ENCODE data around the gene AP3S2.
"Not testable (repeated sequence)": the region's sequence is repeated elsewhere in the genome, so short reads cannot be mapped to it uniquely, and the experiment has no call there.

Gene AP3S2

GRCh38 chr15:89903015-89903857, 9.4 kb upstream of the AP3S2 start:
- DNase-seq = no peak

- no peak for DNase-seq
These were observed 7.1 kb upstream of the AP3S2 start for GRCh38 chr15:89900849-89901248.

GRCh38 chr15:89899951-89900567, 6.3 kb upstream of the AP3S2 start:
- DNase-seq = no peak

- DNase-seq = no peak
These were observed 5.6 kb upstream of the AP3S2 start for GRCh38 chr15:89899295-89899945.

- DNase-seq = no peak
These were observed 5.0 kb upstream of the AP3S2 start for GRCh38 chr15:89898614-89899294.

- DNase-seq = no peak
These were observed 4.4 kb upstream of the AP3S2 start for GRCh38 chr15:89898146-89898545.

- DNase-seq = no peak
These were observed 767 bp downstream of the AP3S2 start for GRCh38 chr15:89893027-89893426.

- DNase-seq = no peak
These were observed 5.5 kb downstream of the AP3S2 start for GRCh38 chr15:89888214-89888804.

- DNase-seq = no peak
These were observed 8.2 kb downstream of the AP3S2 start for GRCh38 chr15:89885611-89886010.

GRCh38 chr15:89885179-89885578, 8.6 kb downstream of the AP3S2 start:
- DNase-seq = not testable (repeated sequence)

- no peak for DNase-seq
These were observed 10.3 kb downstream of the AP3S2 start for GRCh38 chr15:89883518-89883917.

- no peak for DNase-seq
These were observed 13.1 kb downstream of the AP3S2 start for GRCh38 chr15:89880727-89881126.

- DNase-seq = no peak
These were observed 15.5 kb downstream of the AP3S2 start for GRCh38 chr15:89878323-89878722.

- DNase-seq = no peak
These were observed 16.7 kb downstream of the AP3S2 start for GRCh38 chr15:89877083-89877425.

- DNase-seq = no peak
These were observed 17.3 kb downstream of the AP3S2 start for GRCh38 chr15:89876396-89877082.

GRCh38 chr15:89875741-89876140, 18.1 kb downstream of the AP3S2 start:
- DNase-seq = no peak

GRCh38 chr15:89874926-89875564, 18.7 kb downstream of the AP3S2 start:
- peak; percentile 55 for DNase-seq

- DNase-seq = no peak
These were observed 23.0 kb downstream of the AP3S2 start for GRCh38 chr15:89870688-89871288.

GRCh38 chr15:89870006-89870405, 23.8 kb downstream of the AP3S2 start:
- DNase-seq = no peak

GRCh38 chr15:89869490-89869889, 24.3 kb downstream of the AP3S2 start:
- DNase-seq = not testable (repeated sequence)

GRCh38 chr15:89864958-89865739, 28.6 kb downstream of the AP3S2 start:
- no peak for DNase-seq

Data from NCI-H774 (cell line).